ENCODE data around the gene GRK5. TPM values are rescaled to one million over a fixed set of nuclear protein-coding genes. Genes with fewer than 3 reads are reported as not detected.
"Not testable (repeated sequence)": the region's sequence is repeated elsewhere in the genome, so short reads cannot be mapped to it uniquely, and the experiment has no call there.

The GRK5 gene
- total and polyA plus RNA-seq, 12 donors = 9.3 to 96.4 (median 21.5) TPM

- H3K36me3 ChIP-seq (replicated peaks in 1 of 2) = no peaks in the 10 kb centered on the region
- H3K27me3 ChIP-seq = no peaks in the 10 kb centered on the region
- no peaks in the 10 kb centered on the region for H3K9me3 ChIP-seq (replicated peaks in 1 of 3)
- intact Hi-C loops (cut with DNase I) = no loop called here
- no peak overlapping the region for H3K27ac ChIP-seq
- DNase-seq = no peak
- WGBS, 4 donors = 93 to 96% (median 95%) methylated on average over 5 of the region's 5 CpGs
- H3K4me3 ChIP-seq = no peak overlapping the region
- H3K4me1 ChIP-seq (replicated peaks in 1 of 2) = peaks cover 13 to 39% of the 10 kb centered on the region in 2 donors
- TF ChIP-seq, protein P1, sequence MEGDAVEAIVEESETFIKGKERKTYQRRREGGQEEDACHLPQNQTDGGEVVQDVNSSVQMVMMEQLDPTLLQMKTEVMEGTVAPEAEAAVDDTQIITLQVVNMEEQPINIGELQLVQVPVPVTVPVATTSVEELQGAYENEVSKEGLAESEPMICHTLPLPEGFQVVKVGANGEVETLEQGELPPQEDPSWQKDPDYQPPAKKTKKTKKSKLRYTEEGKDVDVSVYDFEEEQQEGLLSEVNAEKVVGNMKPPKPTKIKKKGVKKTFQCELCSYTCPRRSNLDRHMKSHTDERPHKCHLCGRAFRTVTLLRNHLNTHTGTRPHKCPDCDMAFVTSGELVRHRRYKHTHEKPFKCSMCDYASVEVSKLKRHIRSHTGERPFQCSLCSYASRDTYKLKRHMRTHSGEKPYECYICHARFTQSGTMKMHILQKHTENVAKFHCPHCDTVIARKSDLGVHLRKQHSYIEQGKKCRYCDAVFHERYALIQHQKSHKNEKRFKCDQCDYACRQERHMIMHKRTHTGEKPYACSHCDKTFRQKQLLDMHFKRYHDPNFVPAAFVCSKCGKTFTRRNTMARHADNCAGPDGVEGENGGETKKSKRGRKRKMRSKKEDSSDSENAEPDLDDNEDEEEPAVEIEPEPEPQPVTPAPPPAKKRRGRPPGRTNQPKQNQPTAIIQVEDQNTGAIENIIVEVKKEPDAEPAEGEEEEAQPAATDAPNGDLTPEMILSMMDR (IDR thresholded peaks at IDR 0.05) = no peak
Measured at GRCh38 chr10:119256897-119257296, 49.5 kb downstream of the GRK5 start.

- Histone ChIP-seq H3K36me3 (replicated peaks in 1 of 2) (no peaks in the 10 kb centered on the region), H3K9me3 (replicated peaks in 1 of 3) (no peaks in the 10 kb centered on the region), H3K27me3 (no peaks in the 10 kb centered on the region), H3K4me1 (replicated peaks in 1 of 2) (peaks cover 5 to 29% of the 10 kb centered on the region in 2 donors), H3K27ac (no peak overlapping the region), H3K4me3 (no peak overlapping the region)
- intact Hi-C loops (cut with DNase I) = no loop called here
- TF ChIP-seq, protein P1 (IDR thresholded peaks at IDR 0.05) = no peak
- no peak for TF ChIP-seq POLR2A (IDR thresholded peaks at IDR 0.05)
- no peak for DNase-seq
- WGBS, 4 donors = 81 to 91% (median 88%) methylated on average over 4 of the region's 4 CpGs
Measured at GRCh38 chr10:119257899-119258419, 50.6 kb downstream of the GRK5 start.

- no peak for TF ChIP-seq POLR2A (IDR thresholded peaks at IDR 0.05)
- TF ChIP-seq, protein P1 (IDR thresholded peaks at IDR 0.05) = no peak
- H3K9me3 ChIP-seq (replicated peaks in 1 of 3) = no peaks in the 10 kb centered on the region
- H3K27me3 ChIP-seq = no peaks in the 10 kb centered on the region
- 97 to 100% (median 99%) methylated on average over 3 of the region's 3 CpGs for WGBS, 4 donors
- H3K36me3 ChIP-seq (replicated peaks in 1 of 2) = no peaks in the 10 kb centered on the region
- no peak for DNase-seq
- peaks cover 0 to 20% of the 10 kb centered on the region in 2 donors for H3K4me1 ChIP-seq (replicated peaks in 1 of 2)
- H3K4me3 ChIP-seq = no peak overlapping the region
- intact Hi-C loops (cut with DNase I) = no loop called here
- no peak overlapping the region for H3K27ac ChIP-seq
Measured at GRCh38 chr10:119259345-119259744, 52.0 kb downstream of the GRK5 start.

GRCh38 chr10:119261016-119261415 is 53.6 kb downstream of the GRK5 start:
- H3K27ac ChIP-seq; H3K27me3 ChIP-seq; DNase-seq; H3K9me3 ChIP-seq (replicated peaks in 1 of 3); intact Hi-C loops (cut with DNase I); H3K4me3 ChIP-seq; H3K36me3 ChIP-seq (replicated peaks in 1 of 2): not testable (repeated sequence)
- 98 to 99% methylated on average over 20 to 23 of the region's 34 CpGs; no CpG with 5 or more reads in 2 of the 4 donors for WGBS, 4 donors
- peaks cover 0 to 11% of the 10 kb centered on the region in 2 donors for H3K4me1 ChIP-seq (replicated peaks in 1 of 2)

DNA sequence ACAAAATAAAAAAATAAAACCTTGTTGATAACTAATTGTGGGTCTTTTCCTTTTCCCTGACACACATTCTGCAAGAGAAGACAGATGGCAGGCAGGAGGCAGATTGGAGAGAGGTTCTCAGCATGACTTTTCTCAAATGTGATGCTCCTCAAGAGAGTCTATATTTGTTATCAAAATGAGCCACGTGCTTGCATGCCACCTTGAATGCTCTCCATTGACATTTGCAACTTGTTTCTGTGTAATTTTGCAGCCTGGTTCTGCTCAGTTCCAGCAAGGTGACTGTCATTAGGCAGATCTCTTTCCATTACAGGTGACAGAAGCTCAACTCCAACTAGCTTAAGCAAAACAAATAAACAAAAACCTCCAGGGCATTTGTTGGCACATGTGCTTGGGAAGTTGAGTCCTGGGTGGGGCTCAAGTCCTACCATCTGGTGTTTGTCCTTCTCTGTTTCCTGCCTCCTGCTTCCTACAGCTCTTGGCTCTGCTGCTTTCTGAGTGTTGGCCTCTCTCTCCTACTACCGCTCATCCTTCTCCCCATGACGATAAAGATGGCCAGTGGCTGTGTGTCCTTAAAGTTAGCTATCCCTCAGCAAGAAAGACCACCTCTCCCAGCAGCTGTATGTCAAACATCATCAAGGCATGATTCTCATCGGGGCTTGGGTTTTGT is 56.7 kb downstream of the GRK5 start:
- 64 to 69% (median 66%) methylated on average over 4 of the region's 4 CpGs for WGBS, 4 donors
- Histone ChIP-seq H3K4me1 (replicated peaks in 1 of 2) (peaks cover 0 to 19% of the 10 kb centered on the region in 2 donors), H3K36me3 (replicated peaks in 1 of 2) (no peaks in the 10 kb centered on the region), H3K4me3 (no peak overlapping the region), H3K9me3 (replicated peaks in 1 of 3) (no peaks in the 10 kb centered on the region), H3K27me3 (no peaks in the 10 kb centered on the region), H3K27ac (peak overlapping the region in 2 of 5 donors; percentile 8 to 40)
- TF ChIP-seq, protein P1 (IDR thresholded peaks at IDR 0.05) = no peak
- no peak for TF ChIP-seq POLR2A (IDR thresholded peaks at IDR 0.05)
- intact Hi-C loops (cut with DNase I) = no loop called here
- DNase-seq = no peak
